ENCODE data around the gene ZBTB40. TPM values are rescaled to one million over a fixed set of nuclear protein-coding genes. Genes with fewer than 3 reads are reported as not detected.

ZBTB40 gene
- total and polyA plus RNA-seq, 2 of the 13 experiments (the other 11 are each of a cell fraction or from before 2014, with no cell fraction given) = 8.8 to 16.5 TPM

GRCh38 chr1:22428672-22429071 lies 23.0 kb upstream of the ZBTB40 start:
- CTCF ChIA-PET (ENCODE audit: low intra/inter-chr PET ratio, low total read pairs) = no interaction called here
- Histone ChIP-seq H3K4me3 (replicated peaks in 1 of 3; ENCODE audit: insufficient read depth in 1 of 3, low read depth in 2 of 3, low read length in 3 of 3) (peak overlapping the region; percentile 62 to 68 (median 65); a peak in 5 of 6 replicates), H3K36me3 (replicated peaks in 1 of 2; ENCODE audit: control insufficient read depth in 1 of 2, insufficient read depth in 2 of 2, low read length in 2 of 2) (no peaks in the 10 kb centered on the region), H2AFZ (ENCODE audit: low read length) (peak overlapping the region; percentile 74), H3K27ac (ENCODE audit: extremely low read length, insufficient read depth, low read length) (no peak overlapping the region), H3K9me3 (ENCODE audit: low read length) (no peaks in the 10 kb centered on the region), H3K79me2 (ENCODE audit: insufficient read depth, low read length) (no peaks in the 10 kb centered on the region), H3K27me3 (ENCODE audit: control insufficient read depth in 1 of 2, insufficient read depth in 2 of 2, low read length in 2 of 2) (no peaks in the 10 kb centered on the region), H3K4me1 (ENCODE audit: insufficient read depth, low read length) (no peaks in the 10 kb centered on the region), H3K9ac (ENCODE audit: insufficient read depth, low read depth, low read length) (peak overlapping the region; percentile 47), H3K4me2 (ENCODE audit: low read depth, low read length) (peak overlapping the region; percentile 69), H4K20me1 (ENCODE audit: insufficient read depth, low read length) (no peaks in the 10 kb centered on the region)
- BruUV-seq (replicated peaks) = no TSS peak
- POLR2A ChIA-PET = no interaction called here
- in situ Hi-C loops (cut with HindIII; ENCODE audit: extremely low pct_ligation_motif_present, low pct_unique_long_range_greater_than_20kb) (no loop called here), intact Hi-C loops (cut with micrococcal nuclease; ENCODE audit: unreplicated experiment) (loop anchor here (2.0 kb wide), 1 partner anchor 24 kb away; no protein-coding TSS in a partner anchor)
- peak; percentile 82 for ATAC-seq
- 10% methylated on average over 5 of the region's 5 CpGs for WGBS (ENCODE audit: low lambda C conversion rate)
- FAIRE-seq = peak; percentile 61
- peak; percentile 75 for DNase-seq (ENCODE audit: low spot score)
- TF ChIP-seq FOXP4 (CRISPR knock-in tag; IDR thresholded peaks at IDR 0.05) = no peak
- peak; percentile 44; the same call in 1 of the 2 replicates for TF ChIP-seq KDM5A (IDR thresholded peaks at IDR 0.05; ENCODE audit: borderline replicate concordance, low read length)
- TF ChIP-seq, protein P1, sequence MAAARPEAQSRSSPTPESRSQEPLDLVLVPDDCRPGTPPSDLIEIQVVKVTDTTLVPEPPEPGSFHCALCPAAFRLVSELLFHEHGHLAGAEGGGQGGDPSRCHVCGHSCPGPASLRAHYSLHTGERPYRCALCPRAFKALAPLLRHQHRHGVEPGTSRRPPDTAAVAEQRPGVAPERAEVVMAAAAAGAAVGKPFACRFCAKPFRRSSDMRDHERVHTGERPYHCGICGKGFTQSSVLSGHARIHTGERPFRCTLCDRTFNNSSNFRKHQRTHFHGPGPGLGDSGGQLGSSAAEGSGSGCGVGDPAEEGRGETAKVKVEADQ (CRISPR knock-in tag; IDR thresholded peaks at IDR 0.05; ENCODE audit: borderline replicate concordance) = no peak
- TF ChIP-seq NCOR1 (IDR thresholded peaks at IDR 0.05; ENCODE audit: borderline replicate concordance, low read length) = no peak
- TF ChIP-seq SIN3B (IDR thresholded peaks at IDR 0.05; ENCODE audit: low read length) = peak; percentile 75; the same call in 1 of the 2 replicates
- peak; percentile 83 for TF ChIP-seq GFI1 (CRISPR knock-in tag; IDR thresholded peaks at IDR 0.05; ENCODE audit: borderline replicate concordance)
- no peak for TF ChIP-seq ZNF670 (CRISPR knock-in tag; IDR thresholded peaks at IDR 0.05; ENCODE audit: borderline replicate concordance)
- peak; percentile 54; the same call in 1 of the 2 replicates for TF ChIP-seq FOXK1 (CRISPR knock-in tag; IDR thresholded peaks at IDR 0.05; ENCODE audit: borderline replicate concordance, low read depth)
- no peak for TF ChIP-seq HOXA9 (CRISPR knock-in tag; IDR thresholded peaks at IDR 0.05; ENCODE audit: borderline replicate concordance)
- TF ChIP-seq FOXM1 (CRISPR knock-in tag; IDR thresholded peaks at IDR 0.05) = no peak
- no peak for TF ChIP-seq MED13 (CRISPR knock-in tag; IDR thresholded peaks at IDR 0.05)
- peak; percentile 99 for TF ChIP-seq ELF1 (CRISPR knock-in tag; IDR thresholded peaks at IDR 0.05)
- peak; percentile 88 for TF ChIP-seq HCFC1 (IDR thresholded peaks at IDR 0.05; ENCODE audit: low read depth, low read length)
- no peak for TF ChIP-seq ZBTB20 (CRISPR knock-in tag; IDR thresholded peaks at IDR 0.05; ENCODE audit: borderline replicate concordance, low read depth)
- TF ChIP-seq NFYC (CRISPR knock-in tag; IDR thresholded peaks at IDR 0.05) = peak; percentile 92
- TF ChIP-seq, protein P2, sequence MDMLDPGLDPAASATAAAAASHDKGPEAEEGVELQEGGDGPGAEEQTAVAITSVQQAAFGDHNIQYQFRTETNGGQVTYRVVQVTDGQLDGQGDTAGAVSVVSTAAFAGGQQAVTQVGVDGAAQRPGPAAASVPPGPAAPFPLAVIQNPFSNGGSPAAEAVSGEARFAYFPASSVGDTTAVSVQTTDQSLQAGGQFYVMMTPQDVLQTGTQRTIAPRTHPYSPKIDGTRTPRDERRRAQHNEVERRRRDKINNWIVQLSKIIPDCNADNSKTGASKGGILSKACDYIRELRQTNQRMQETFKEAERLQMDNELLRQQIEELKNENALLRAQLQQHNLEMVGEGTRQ (IDR thresholded peaks at IDR 0.05; ENCODE audit: low read depth, low read length) = peak; percentile 92
- TF ChIP-seq, protein P2 (CRISPR knock-in tag; IDR thresholded peaks at IDR 0.05; ENCODE audit: borderline replicate concordance) = peak; percentile 97; the same call in 1 of the 2 replicates
- TF ChIP-seq ZKSCAN8 (CRISPR knock-in tag; IDR thresholded peaks at IDR 0.05; ENCODE audit: borderline replicate concordance) = no peak

Measured in HepG2 (cell line).